Neuronal stem cell (in vitro differentiated cells): ENCODE results near the gene ABCB1. TPM values are rescaled to one million over a fixed set of nuclear protein-coding genes. Genes with fewer than 3 reads are reported as not detected.

Source experiments
- DNase-seq: peaks from one replicate; pipeline ENCODE4 v3.0.0-alpha.2; 2013; ENCODE audit warnings: low spot score
- H2AFZ ChIP-seq: one replicate; pipeline ENCODE4 v1.6.1; 2013; ENCODE audit warnings: mild to moderate bottlenecking, low read length, inconsistent platforms
- H2AK5ac ChIP-seq: 2 replicates; pipeline ENCODE4 v1.6.1; 2013; ENCODE audit warnings: low read depth, mild to moderate bottlenecking, inconsistent platforms, low read length, moderate library complexity, mixed read lengths
- H2BK120ac ChIP-seq: 2 replicates; pipeline ENCODE4 v1.6.1; 2013; ENCODE audit warnings: low read depth, mild to moderate bottlenecking, inconsistent platforms, low read length, moderate library complexity, mixed read lengths
- H2BK12ac ChIP-seq: one replicate; pipeline ENCODE4 v1.6.1; 2013; ENCODE audit warnings: low read length, inconsistent platforms
- H2BK15ac ChIP-seq: 2 replicates; pipeline ENCODE4 v1.6.1; 2013; ENCODE audit warnings: mild to moderate bottlenecking, low read length, inconsistent platforms, mixed read lengths
- H2BK5ac ChIP-seq: one replicate; pipeline ENCODE4 v1.6.1; 2013; ENCODE audit warnings: inconsistent platforms, mild to moderate bottlenecking, low read length, moderate library complexity
- H3K14ac ChIP-seq: one replicate; pipeline ENCODE4 v1.6.1; 2013; ENCODE audit warnings: low read length, inconsistent platforms
- H3K18ac ChIP-seq: 2 replicates; pipeline ENCODE4 v1.6.1; 2013; ENCODE audit warnings: low read length, inconsistent platforms
- H3K23ac ChIP-seq: 2 replicates; pipeline ENCODE4 v1.6.1; 2013; ENCODE audit warnings: low read depth, mild to moderate bottlenecking, mixed read lengths, low read length, inconsistent platforms; ENCODE audit not compliant: poor library complexity
- H3K27ac ChIP-seq: replicated peaks from 3 replicates; pipeline ENCODE4 v1.5.1; 2013; ENCODE audit warnings: low read length, inconsistent platforms
- H3K27me3 ChIP-seq, 3 experiments: 2 replicates each; pipeline ENCODE4 v1.6.1; 2013; ENCODE audit warnings: low read length in 3 of 3, mild to moderate bottlenecking in 2 of 3, inconsistent platforms in 1 of 3, low read depth in 1 of 3, mixed read lengths in 1 of 3, moderate library complexity in 1 of 3; ENCODE audit not compliant: control insufficient read depth in 3 of 3, insufficient read depth in 3 of 3
- H3K36me3 ChIP-seq, 2 donors: replicated peaks in 1 of 2; 2 replicates each; pipeline ENCODE4 v1.6.1; 2013; ENCODE audit warnings: low read length in 2 of 2; ENCODE audit not compliant: control insufficient read depth in 2 of 2, insufficient read depth in 2 of 2
- H3K4ac ChIP-seq: 2 replicates; pipeline ENCODE4 v1.6.1; 2013; ENCODE audit warnings: inconsistent platforms, mild to moderate bottlenecking, low read length, moderate library complexity
- H3K4me1 ChIP-seq, 2 donors: 1 replicate in 1 of 2; 2 replicates in 1 of 2; pipeline ENCODE4 v1.6.1; 2013; ENCODE audit warnings: low read length in 2 of 2, low read depth in 1 of 2; ENCODE audit not compliant: control insufficient read depth in 2 of 2, insufficient read depth in 1 of 2
- H3K4me2 ChIP-seq: one replicate; pipeline ENCODE4 v1.6.1; 2013; ENCODE audit warnings: mild to moderate bottlenecking, low read length, inconsistent platforms; ENCODE audit not compliant: insufficient read depth, poor library complexity, severe bottlenecking
- H3K4me3 ChIP-seq, 2 donors: 2 replicates each; pipeline ENCODE4 v1.5.1; 2013; ENCODE audit warnings: low read length in 2 of 2, mild to moderate bottlenecking in 2 of 2, inconsistent platforms in 1 of 2, moderate library complexity in 1 of 2
- H3K79me1 ChIP-seq: one replicate; pipeline ENCODE4 v1.6.1; 2013; ENCODE audit warnings: low read depth, mild to moderate bottlenecking, inconsistent platforms, low read length, moderate library complexity
- H3K9ac ChIP-seq: one replicate; pipeline ENCODE4 v1.6.1; 2013; ENCODE audit warnings: mild to moderate bottlenecking, low read depth, low read length, inconsistent platforms; ENCODE audit not compliant: poor library complexity
- H3K9me3 ChIP-seq, 2 donors: replicated peaks in 1 of 2; 2 replicates each; pipeline versions ENCODE3 to v1.6.1; 2013; ENCODE audit warnings: low read length in 2 of 2, mild to moderate bottlenecking in 2 of 2, inconsistent platforms in 1 of 2, low read depth in 1 of 2, mixed read lengths in 1 of 2, moderate library complexity in 1 of 2; ENCODE audit not compliant: control insufficient read depth in 2 of 2, insufficient read depth in 1 of 2
- H4K8ac ChIP-seq: one replicate; pipeline ENCODE4 v1.6.1; 2013; ENCODE audit warnings: low read depth, mild to moderate bottlenecking, inconsistent platforms, low read length, moderate library complexity
- H4K91ac ChIP-seq: one replicate; pipeline ENCODE4 v1.6.1; 2013; ENCODE audit warnings: low read length, low read depth, mild to moderate bottlenecking, inconsistent platforms; ENCODE audit not compliant: poor library complexity
- WGBS, 2 donors: extraction: QIAGEN DNeasy Blood & Tissue Kit; methylation state at CpG; one replicate each; pipeline ENCODE4 v1.1.7; 2013; ENCODE audit warnings: missing lambda C conversion rate in 2 of 2, mixed read lengths in 1 of 2; ENCODE audit not compliant: insufficient read length in 2 of 2, insufficient replicate concordance in 1 of 2; ENCODE audit errors: extremely low coverage in 2 of 2; 5-methylcytosine and 5-hydroxymethylcytosine counted together
- polyA plus RNA-seq, 2 experiments: library from polyadenylated mRNA; stranded (reverse); fragments of 200-250 nt; gene quantifications; one replicate each; pipeline ENCODE4 v1.2.3, GENCODE V29; 2013

ABCB1 gene
- 0.15 TPM for polyA plus RNA-seq (2013, experiment 1 of 2)
- 0.14 TPM for polyA plus RNA-seq (2013, experiment 2 of 2)

GRCh38 chr7:87600130-87601124 is at the start of gene ABCB1:
Gene ABCB1, minus strand, starts transcription at chr7:87600884. Its CDS starts 700 bp downstream, at chr7:87600184.
- no peak within 1 kb of the TSS for H3K23ac ChIP-seq
- no CpG with 5 or more reads among the region's 61 CpGs for WGBS, 2 donors
- peak; percentile 50 for DNase-seq

DNA sequence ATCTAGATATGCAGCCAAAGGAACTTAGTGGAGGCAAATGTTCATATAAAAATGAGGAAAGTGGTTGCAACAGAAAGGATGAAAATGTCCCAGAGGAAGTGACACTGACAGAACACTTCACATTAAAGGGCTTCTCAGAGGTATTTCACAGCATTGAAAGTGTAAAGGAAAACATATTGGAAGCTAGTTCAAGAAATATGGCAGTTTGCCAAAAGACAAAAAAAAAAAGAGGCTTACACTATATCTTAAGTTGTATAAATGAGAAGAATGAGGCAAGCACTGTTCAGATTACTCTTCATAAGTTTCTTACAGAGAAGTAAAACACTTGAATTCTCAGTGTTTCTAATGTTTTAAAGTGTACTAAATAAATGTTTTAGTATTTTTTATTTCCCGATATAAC is 47.6 kb upstream of the ABCB1 start:
- Histone ChIP-seq H3K4me2 (no peak overlapping the region), H3K27ac (no peak overlapping the region), H2BK120ac (no peak overlapping the region), H2AFZ (no peak overlapping the region), H3K4ac (no peak overlapping the region), H3K9ac (no peak overlapping the region), H2BK15ac (no peak overlapping the region), H3K27me3 (no peaks in the 10 kb centered on the region), H3K18ac (no peak overlapping the region), H2AK5ac (no peak overlapping the region), H3K9me3 (no peaks in the 10 kb centered on the region), H3K14ac (no peak overlapping the region), H3K23ac (no peak overlapping the region), H3K4me1 (no peaks in the 10 kb centered on the region), H2BK12ac (no peak overlapping the region), H4K91ac (no peak overlapping the region), H3K4me3 (no peak overlapping the region), H2BK5ac (no peak overlapping the region), H3K79me1 (no peaks in the 10 kb centered on the region), H3K36me3 (no peaks in the 10 kb centered on the region), H4K8ac (no peak overlapping the region)
- WGBS, 2 donors = no CpG with 5 or more reads among the region's 1 CpG
- no peak for DNase-seq

More at GRCh38 chr7:87600130-87601124, at the start of gene ABCB1:
- Histone ChIP-seq H2BK12ac (no peak within 1 kb of the TSS), H3K36me3 (no peaks in the 10 kb centered on the region), H3K9me3 (no peaks in the 10 kb centered on the region), H3K27ac (no peak within 1 kb of the TSS), H3K14ac (no peak within 1 kb of the TSS), H2AFZ (peak within 1 kb of the TSS; percentile 95), H2BK5ac (no peak within 1 kb of the TSS), H3K4me2 (peak within 1 kb of the TSS; percentile 96), H3K27me3 (peaks cover 0 to 21% (median 0%) of the 10 kb centered on the region in 3 experiments), H3K4me1 (peaks cover 0 to 3% of the 10 kb centered on the region in 2 donors), H3K4me3 (peak within 1 kb of the TSS; percentile 57 to 69), H4K91ac (no peak within 1 kb of the TSS), H4K8ac (no peak within 1 kb of the TSS), H3K79me1 (no peaks in the 10 kb centered on the region), H2AK5ac (no peak within 1 kb of the TSS), H3K4ac (no peak within 1 kb of the TSS), H2BK120ac (no peak within 1 kb of the TSS), H2BK15ac (no peak within 1 kb of the TSS), H3K18ac (peak within 1 kb of the TSS; percentile 65), H3K9ac (peak within 1 kb of the TSS; percentile 74)

- Histone ChIP-seq H2AFZ (no peak overlapping the region), H3K4me3 (no peak overlapping the region), H3K9me3 (no peaks in the 10 kb centered on the region), H3K14ac (no peak overlapping the region), H3K9ac (no peak overlapping the region), H3K79me1 (no peaks in the 10 kb centered on the region), H3K4me1 (no peaks in the 10 kb centered on the region), H2AK5ac (no peak overlapping the region), H3K36me3 (no peaks in the 10 kb centered on the region), H4K8ac (no peak overlapping the region), H2BK5ac (no peak overlapping the region), H2BK12ac (no peak overlapping the region), H4K91ac (no peak overlapping the region), H3K4ac (no peak overlapping the region), H2BK120ac (no peak overlapping the region), H2BK15ac (no peak overlapping the region), H3K4me2 (no peak overlapping the region), H3K18ac (no peak overlapping the region), H3K23ac (no peak overlapping the region), H3K27me3 (no peaks in the 10 kb centered on the region), H3K27ac (no peak overlapping the region)
- DNase-seq = no peak
- WGBS, 2 donors = no CpG with 5 or more reads among the region's 1 CpG
Observed at GRCh38 chr7:87645446-87645845, 44.8 kb upstream of the ABCB1 start.

- no peak overlapping the region for H2BK5ac ChIP-seq
- H3K9ac ChIP-seq = no peak overlapping the region
- H3K9me3 ChIP-seq = no peaks in the 10 kb centered on the region
- H4K8ac ChIP-seq = no peak overlapping the region
- no peak overlapping the region for H3K4me3 ChIP-seq
- no peaks in the 10 kb centered on the region for H3K4me1 ChIP-seq
- H3K14ac ChIP-seq = no peak overlapping the region
- no peak overlapping the region for H4K91ac ChIP-seq
- H3K27ac ChIP-seq = no peak overlapping the region
- no peak overlapping the region for H3K18ac ChIP-seq
- no peak overlapping the region for H2BK15ac ChIP-seq
- WGBS, 2 donors = no CpG with 5 or more reads among the region's 1 CpG
- H3K23ac ChIP-seq = no peak overlapping the region
- no peaks in the 10 kb centered on the region for H3K27me3 ChIP-seq
- no peak overlapping the region for H3K4me2 ChIP-seq
- H2AK5ac ChIP-seq = no peak overlapping the region
- no peak overlapping the region for H2AFZ ChIP-seq
- DNase-seq = no peak
- H3K36me3 ChIP-seq = no peaks in the 10 kb centered on the region
- H3K4ac ChIP-seq = no peak overlapping the region
- H2BK120ac ChIP-seq = no peak overlapping the region
- no peaks in the 10 kb centered on the region for H3K79me1 ChIP-seq
- H2BK12ac ChIP-seq = no peak overlapping the region
Observed at GRCh38 chr7:87635921-87636320, 35.2 kb upstream of the ABCB1 start.
